GM12878 (cell line): ENCODE measurements around the gene PDK1.

Experiments used
- EP300 ChIP-seq, 2 experiments: fragments of 150-350 bp in 1 of 2; IDR thresholded peaks; 2 replicates each; pipeline ENCODE4 v1.6.1; 2011 to 2012; ENCODE audit warnings: low read depth in 2 of 2, low read length in 2 of 2, borderline replicate concordance in 1 of 2, improper control_type of control experiment in 1 of 2, inconsistent platforms in 1 of 2; ENCODE audit not compliant: control insufficient read depth in 1 of 2
- MXI1 ChIP-seq: fragments of 150-350 bp; IDR thresholded peaks from 2 replicates; pipeline ENCODE4 v1.6.1; 2011; ENCODE audit warnings: low read depth, mild to moderate bottlenecking, inconsistent platforms, low read length, improper control_type of control experiment

DNA sequence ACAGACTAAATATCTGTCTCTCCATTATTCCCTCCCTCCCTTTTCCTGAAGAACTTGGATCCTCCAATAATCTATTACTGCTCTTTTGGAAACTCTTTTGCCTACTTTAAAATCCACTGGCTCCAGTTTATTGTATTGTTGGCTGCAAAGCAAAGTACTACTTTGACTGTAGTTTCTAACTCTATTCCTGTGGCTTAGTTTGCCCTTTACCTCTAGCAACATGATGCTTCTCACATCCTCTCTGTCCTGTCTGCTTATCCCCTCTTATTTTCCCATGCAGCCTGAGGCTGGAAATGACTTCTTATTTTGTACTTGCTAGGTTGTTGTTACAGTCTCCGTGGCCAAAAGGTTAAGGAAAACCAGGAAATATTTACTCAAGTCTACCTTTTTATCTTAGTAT lies 26.8 kb downstream of the PDK1 start:
- TF ChIP-seq MXI1 (no peak), EP300 (IDR thresholded peaks at IDR 0.05; ENCODE audit: borderline replicate concordance in 1 of 2, control insufficient read depth in 1 of 2, low read depth in 2 of 2, low read length in 2 of 2) (no peak)
